Liver (tissue), 9 donors: Measurements from ENCODE around the gene SLC25A1. TPM values are rescaled to one million over a fixed set of nuclear protein-coding genes. Genes with fewer than 3 reads are reported as not detected.

Experiments
- DNase-seq: peaks from one replicate; pipeline ENCODE4 v3.0.0-alpha.2; 2017; ENCODE audit warnings: low spot score
- H3K27ac ChIP-seq, 2 donors: one replicate each; pipeline ENCODE4 v1.7.0; 2013; ENCODE audit warnings: inconsistent platforms in 2 of 2, low read length in 2 of 2, control low read depth in 1 of 2, low read depth in 1 of 2, mild to moderate bottlenecking in 1 of 2
- H3K27me3 ChIP-seq, 4 donors: one replicate each; pipeline versions ENCODE4 v1.6.1 to v1.7.0; 2013; ENCODE audit warnings: low read length in 3 of 4, inconsistent platforms in 1 of 4, mild to moderate bottlenecking in 1 of 4, moderate library complexity in 1 of 4; ENCODE audit not compliant: control insufficient read depth in 4 of 4, insufficient read depth in 4 of 4
- H3K36me3 ChIP-seq, 4 donors: one replicate each; pipeline versions ENCODE4 v1.6.1 to v1.7.0; 2013; ENCODE audit warnings: low read length in 3 of 4, mild to moderate bottlenecking in 3 of 4, low read depth in 1 of 4, moderate library complexity in 1 of 4; ENCODE audit not compliant: control insufficient read depth in 4 of 4, insufficient read depth in 3 of 4
- H3K4me1 ChIP-seq, 4 donors: one replicate each; pipeline versions ENCODE4 v1.6.1 to v1.7.0; 2013; ENCODE audit warnings: low read length in 3 of 4, mild to moderate bottlenecking in 3 of 4, moderate library complexity in 1 of 4; ENCODE audit not compliant: control insufficient read depth in 4 of 4, insufficient read depth in 4 of 4
- H3K4me3 ChIP-seq, 3 donors: one replicate each; pipeline versions ENCODE4 v1.6.1 to v1.7.0; 2013; ENCODE audit warnings: low read length in 3 of 3, control low read depth in 1 of 3, low read depth in 1 of 3, mild to moderate bottlenecking in 1 of 3
- H3K9ac ChIP-seq, 2 donors: one replicate each; pipeline ENCODE4 v1.7.0; 2013; ENCODE audit warnings: low read length in 2 of 2, mild to moderate bottlenecking in 2 of 2, moderate library complexity in 2 of 2, control low read depth in 1 of 2, low read depth in 1 of 2
- H3K9me3 ChIP-seq, 4 donors: one replicate each; pipeline versions ENCODE4 v1.6.1 to v1.7.0; 2013; ENCODE audit warnings: low read length in 3 of 4; ENCODE audit not compliant: control insufficient read depth in 4 of 4
- EGR1 ChIP-seq, 2 donors: IDR thresholded peaks; 2 replicates each; pipeline ENCODE4 v1.6.1; 2016 to 2018; ENCODE audit warnings: antibody characterized with exemption in 2 of 2, low read depth in 2 of 2
- FOXA1 ChIP-seq: IDR thresholded peaks from 2 replicates; pipeline ENCODE4 v1.6.1; 2016; ENCODE audit warnings: antibody characterized with exemption
- FOXA2 ChIP-seq: IDR thresholded peaks from 2 replicates; pipeline ENCODE4 v1.6.1; 2016; ENCODE audit warnings: antibody characterized with exemption
- GABPA ChIP-seq, 2 donors: IDR thresholded peaks in 1 of 2; conservative IDR thresholded peaks in 1 of 2; 2 replicates each; pipeline ENCODE4 v1.6.1; 2016; ENCODE audit warnings: antibody characterized with exemption in 2 of 2, mild to moderate bottlenecking in 1 of 2, moderate library complexity in 1 of 2
- HNF4A ChIP-seq, 2 donors: conservative IDR thresholded peaks; 2 replicates each; pipeline ENCODE4 v1.6.1; 2016; ENCODE audit warnings: antibody characterized with exemption in 2 of 2, mild to moderate bottlenecking in 2 of 2
- HNF4G ChIP-seq: IDR thresholded peaks from 2 replicates; pipeline ENCODE4 v1.6.1; 2016; ENCODE audit warnings: antibody characterized with exemption
- JUND ChIP-seq, 2 donors: IDR thresholded peaks; 2 replicates each; pipeline ENCODE4 v1.6.1; 2016; ENCODE audit warnings: antibody characterized with exemption in 2 of 2
- NR2F2 ChIP-seq: IDR thresholded peaks from 2 replicates; pipeline ENCODE4 v1.6.1; 2016; ENCODE audit warnings: antibody characterized with exemption
- RAD21 ChIP-seq, 2 donors: IDR thresholded peaks; 2 replicates each; pipeline ENCODE4 v1.6.1; 2016; ENCODE audit warnings: antibody characterized with exemption in 2 of 2, mild to moderate bottlenecking in 2 of 2
- REST ChIP-seq: IDR thresholded peaks from 2 replicates; pipeline ENCODE4 v1.6.1; 2016; ENCODE audit warnings: antibody characterized with exemption, mild to moderate bottlenecking
- RXRA ChIP-seq, 2 donors: IDR thresholded peaks; 2 replicates each; pipeline ENCODE4 v1.6.1; 2017 to 2018; ENCODE audit warnings: antibody characterized with exemption in 2 of 2, mild to moderate bottlenecking in 1 of 2
- SP1 ChIP-seq: IDR thresholded peaks from 2 replicates; pipeline ENCODE4 v1.6.1; 2018; ENCODE audit warnings: antibody characterized with exemption, mild to moderate bottlenecking
- TAF1 ChIP-seq: conservative IDR thresholded peaks from 2 replicates; pipeline ENCODE4 v1.6.1; 2016; ENCODE audit warnings: antibody characterized with exemption, mild to moderate bottlenecking
- YY1 ChIP-seq: IDR thresholded peaks from 2 replicates; pipeline ENCODE4 v1.6.1; 2016; ENCODE audit warnings: antibody characterized with exemption, mild to moderate bottlenecking
- WGBS: extraction: QIAGEN DNeasy Blood & Tissue Kit; methylation state at CpG from one replicate; pipeline ENCODE4 v1.1.7; 2013; 5-methylcytosine and 5-hydroxymethylcytosine counted together
- polyA plus RNA-seq, 2 donors: library from polyadenylated mRNA; stranded (reverse) in 1 of 2; unstranded in 1 of 2; fragments of 200-250 nt in 1 of 2; fragments of >200 nt in 1 of 2; fragmentation: Nextera tagmentation in 1 of 2; extraction: Ambion mirVana in 1 of 2; gene quantifications; one replicate each; pipeline versions ENCODE4 v1.2.1 to v1.2.3, GENCODE V29; 2013 to 2015
- total RNA-seq, 2 donors: library from RNA; depleted of rRNA; stranded (reverse); fragments of >200 nt; gene quantifications; one replicate each; pipeline ENCODE4 v1.2.3, GENCODE V29; 2014
- TF ChIP-seq, protein P1 (sequence below): IDR thresholded peaks from 2 replicates; pipeline ENCODE4 v1.6.1; 2016; ENCODE audit warnings: antibody characterized with exemption
- TF ChIP-seq, protein P2 (sequence below): IDR thresholded peaks from 2 replicates; pipeline ENCODE4 v1.6.1; 2016; ENCODE audit warnings: antibody characterized with exemption
- TF ChIP-seq, protein P3 (sequence below): fragments of 150-350 bp; IDR thresholded peaks from 2 replicates; pipeline ENCODE4 v1.5.1; 2017; ENCODE audit warnings: improper control_type of control experiment, low read depth, low read length; ENCODE audit not compliant: missing input control
- TF ChIP-seq, protein P4 (sequence below): IDR thresholded peaks from 2 replicates; pipeline ENCODE4 v1.6.1; 2016; ENCODE audit warnings: antibody characterized with exemption
- donor health status: healthy.
- donor health status: healthy.
- donor health status: healthy.
- donor health status: healthy.
- donor health status: healthy.

The SLC25A1 gene
- total and polyA plus RNA-seq, 4 donors = 59.5 to 78.3 (median 73.9) TPM

DNA sequence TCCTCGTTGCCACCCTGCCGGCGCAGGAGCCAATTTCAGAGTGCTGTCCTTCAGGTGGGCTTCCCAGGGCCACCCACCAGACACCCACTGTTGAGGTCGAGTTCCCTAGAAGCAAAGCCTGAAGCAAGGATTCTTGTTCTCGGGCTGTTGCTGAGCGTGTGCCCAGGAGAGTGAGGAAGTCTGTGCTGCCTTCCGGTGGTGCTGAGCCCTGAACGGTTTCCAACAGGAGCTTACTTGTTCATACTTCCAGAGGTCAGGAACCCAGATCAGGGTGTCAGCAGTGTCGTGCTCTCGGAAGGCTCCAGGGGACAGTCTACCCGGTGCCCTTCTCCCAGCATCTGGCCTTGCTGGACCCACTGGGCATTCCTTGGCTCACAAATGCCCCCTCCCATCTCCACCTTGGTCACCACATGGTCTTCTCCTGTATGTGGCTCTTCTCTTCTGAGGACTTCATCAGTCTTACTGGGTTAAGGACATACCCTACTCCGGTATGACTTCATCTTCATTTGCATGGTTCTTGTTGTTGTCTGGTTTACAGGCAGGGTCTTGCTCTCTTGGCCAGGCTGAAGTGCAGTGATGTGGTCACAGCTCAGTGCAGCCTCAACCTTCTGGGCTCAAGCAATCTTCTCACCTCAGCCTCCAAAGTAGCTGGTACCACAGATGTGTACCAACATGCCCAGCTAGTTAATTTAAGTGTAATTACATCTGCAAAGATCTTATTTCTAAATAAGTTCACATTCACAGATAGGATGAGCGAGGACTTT is 11.2 kb downstream of the SLC25A1 start:
- no peak for DNase-seq
- H3K36me3 ChIP-seq = no peaks in the 10 kb centered on the region
- no peak overlapping the region for H3K9ac ChIP-seq
- WGBS = 70% methylated on average over 13 of the region's 13 CpGs
- no peak for TF ChIP-seq RAD21 (IDR thresholded peaks at IDR 0.05)
- TF ChIP-seq YY1 = no peak
- TF ChIP-seq TAF1 = no peak
- H3K4me1 ChIP-seq = peaks cover 9 to 24% (median 12%) of the 10 kb centered on the region in 4 donors
- H3K27ac ChIP-seq = no peak overlapping the region
- no peak overlapping the region for H3K4me3 ChIP-seq
- H3K9me3 ChIP-seq = no peaks in the 10 kb centered on the region
- peaks cover 0 to 9% (median 3%) of the 10 kb centered on the region in 4 donors for H3K27me3 ChIP-seq

GRCh38 chr22:19166421-19166820 is 12.1 kb downstream of the SLC25A1 start:
- 78% methylated on average over 8 of the region's 8 CpGs for WGBS
- H3K9ac ChIP-seq = no peak overlapping the region
- DNase-seq = no peak
- no peak overlapping the region for H3K27ac ChIP-seq
- peaks cover 0 to 9% (median 3%) of the 10 kb centered on the region in 4 donors for H3K27me3 ChIP-seq
- TF ChIP-seq, protein P1, sequence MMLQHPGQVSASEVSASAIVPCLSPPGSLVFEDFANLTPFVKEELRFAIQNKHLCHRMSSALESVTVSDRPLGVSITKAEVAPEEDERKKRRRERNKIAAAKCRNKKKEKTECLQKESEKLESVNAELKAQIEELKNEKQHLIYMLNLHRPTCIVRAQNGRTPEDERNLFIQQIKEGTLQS = no peak
- TF ChIP-seq RXRA (IDR thresholded peaks at IDR 0.05) (no peak), HNF4G (no peak), RAD21 (IDR thresholded peaks at IDR 0.05) (no peak), TAF1 (no peak), REST (no peak), SP1 (no peak), JUND (IDR thresholded peaks at IDR 0.05) (no peak), GABPA (IDR thresholded peaks at IDR 0.05 in 1 of 2, conservative IDR thresholded peaks at IDR 0.05 in 1 of 2) (no peak), NR2F2 (no peak), FOXA1 (no peak), EGR1 (IDR thresholded peaks at IDR 0.05; ENCODE audit: low read depth in 2 of 2) (no peak), FOXA2 (no peak), YY1 (no peak), HNF4A (conservative IDR thresholded peaks at IDR 0.05) (no peak)
- TF ChIP-seq, protein P2, sequence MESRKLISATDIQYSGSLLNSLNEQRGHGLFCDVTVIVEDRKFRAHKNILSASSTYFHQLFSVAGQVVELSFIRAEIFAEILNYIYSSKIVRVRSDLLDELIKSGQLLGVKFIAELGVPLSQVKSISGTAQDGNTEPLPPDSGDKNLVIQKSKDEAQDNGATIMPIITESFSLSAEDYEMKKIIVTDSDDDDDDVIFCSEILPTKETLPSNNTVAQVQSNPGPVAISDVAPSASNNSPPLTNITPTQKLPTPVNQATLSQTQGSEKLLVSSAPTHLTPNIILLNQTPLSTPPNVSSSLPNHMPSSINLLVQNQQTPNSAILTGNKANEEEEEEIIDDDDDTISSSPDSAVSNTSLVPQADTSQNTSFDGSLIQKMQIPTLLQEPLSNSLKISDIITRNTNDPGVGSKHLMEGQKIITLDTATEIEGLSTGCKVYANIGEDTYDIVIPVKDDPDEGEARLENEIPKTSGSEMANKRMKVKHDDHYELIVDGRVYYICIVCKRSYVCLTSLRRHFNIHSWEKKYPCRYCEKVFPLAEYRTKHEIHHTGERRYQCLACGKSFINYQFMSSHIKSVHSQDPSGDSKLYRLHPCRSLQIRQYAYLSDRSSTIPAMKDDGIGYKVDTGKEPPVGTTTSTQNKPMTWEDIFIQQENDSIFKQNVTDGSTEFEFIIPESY = no peak
- TF ChIP-seq, protein P3, sequence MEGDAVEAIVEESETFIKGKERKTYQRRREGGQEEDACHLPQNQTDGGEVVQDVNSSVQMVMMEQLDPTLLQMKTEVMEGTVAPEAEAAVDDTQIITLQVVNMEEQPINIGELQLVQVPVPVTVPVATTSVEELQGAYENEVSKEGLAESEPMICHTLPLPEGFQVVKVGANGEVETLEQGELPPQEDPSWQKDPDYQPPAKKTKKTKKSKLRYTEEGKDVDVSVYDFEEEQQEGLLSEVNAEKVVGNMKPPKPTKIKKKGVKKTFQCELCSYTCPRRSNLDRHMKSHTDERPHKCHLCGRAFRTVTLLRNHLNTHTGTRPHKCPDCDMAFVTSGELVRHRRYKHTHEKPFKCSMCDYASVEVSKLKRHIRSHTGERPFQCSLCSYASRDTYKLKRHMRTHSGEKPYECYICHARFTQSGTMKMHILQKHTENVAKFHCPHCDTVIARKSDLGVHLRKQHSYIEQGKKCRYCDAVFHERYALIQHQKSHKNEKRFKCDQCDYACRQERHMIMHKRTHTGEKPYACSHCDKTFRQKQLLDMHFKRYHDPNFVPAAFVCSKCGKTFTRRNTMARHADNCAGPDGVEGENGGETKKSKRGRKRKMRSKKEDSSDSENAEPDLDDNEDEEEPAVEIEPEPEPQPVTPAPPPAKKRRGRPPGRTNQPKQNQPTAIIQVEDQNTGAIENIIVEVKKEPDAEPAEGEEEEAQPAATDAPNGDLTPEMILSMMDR = no peak
- TF ChIP-seq, protein P4, sequence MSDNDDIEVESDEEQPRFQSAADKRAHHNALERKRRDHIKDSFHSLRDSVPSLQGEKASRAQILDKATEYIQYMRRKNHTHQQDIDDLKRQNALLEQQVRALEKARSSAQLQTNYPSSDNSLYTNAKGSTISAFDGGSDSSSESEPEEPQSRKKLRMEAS = no peak
- peaks cover 6 to 20% (median 8%) of the 10 kb centered on the region in 4 donors for H3K4me1 ChIP-seq
- no peaks in the 10 kb centered on the region for H3K36me3 ChIP-seq
- H3K4me3 ChIP-seq = no peak overlapping the region
- H3K9me3 ChIP-seq = no peaks in the 10 kb centered on the region
